GM11168 (cell line): ENCODE measurements around the gene SH3D21.

Source experiments
- in situ Hi-C: fragments of 300-500 bp; cut with MboI; formaldehyde crosslinking; loops from one replicate; pipeline ENCODE4 v1.12.0; 2022; ENCODE audit warnings: low sequenced_read_pairs; ENCODE audit not compliant: unreplicated experiment

SH3D21 gene

GRCh38 chr1:36352125-36352909 lies 46.1 kb downstream of the SH3D21 start:
- in situ Hi-C loops = no loop called here

DNA sequence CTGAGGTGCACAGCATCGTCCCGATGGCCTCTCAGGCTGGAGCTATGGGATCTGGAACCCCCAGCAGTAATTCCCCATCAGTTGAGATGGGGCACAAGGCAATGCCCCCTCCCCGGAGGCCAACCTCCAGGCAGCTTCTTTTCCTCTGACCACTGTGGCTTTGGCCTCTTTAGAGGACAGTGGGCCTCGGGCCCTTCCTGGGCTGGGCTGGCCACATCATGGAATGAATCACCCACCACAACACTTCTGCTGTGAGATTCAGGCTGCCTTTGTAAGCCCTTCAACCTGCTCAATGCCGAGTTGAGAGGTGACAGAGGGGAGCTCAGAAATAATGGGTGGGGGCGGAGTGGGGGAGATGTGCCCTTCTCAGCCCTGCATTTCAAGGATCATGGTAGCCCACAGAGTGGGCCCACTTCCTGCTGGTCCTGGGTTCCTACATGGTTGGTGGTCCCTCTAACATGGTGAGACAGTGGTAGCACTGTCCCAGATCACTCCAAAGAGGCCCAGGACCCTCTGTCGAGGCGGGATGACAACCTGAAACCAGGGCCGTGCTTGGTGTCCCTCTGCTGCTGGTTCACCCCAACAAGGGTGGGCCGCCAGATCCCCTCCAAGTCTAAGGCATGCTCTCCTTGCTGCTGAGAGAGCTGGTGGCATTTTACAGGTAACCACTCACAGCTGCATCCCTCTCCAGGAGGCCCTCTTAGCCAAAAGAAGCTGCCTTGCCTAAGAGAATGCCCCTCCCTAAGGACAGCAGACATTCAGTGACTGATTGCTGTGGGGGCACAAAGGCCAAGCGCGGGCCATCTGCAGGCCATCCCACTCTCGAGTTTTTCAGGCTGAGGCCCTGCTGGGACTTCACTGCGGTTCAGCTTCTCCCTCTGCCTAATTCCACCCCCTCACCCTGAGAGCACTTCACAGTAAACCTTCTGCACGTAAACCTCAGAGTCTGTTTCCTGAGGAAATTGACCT lies 47.0 kb downstream of the SH3D21 start:
- in situ Hi-C loops = no loop called here

GRCh38 chr1:36354486-36354885 lies 48.3 kb downstream of the SH3D21 start:
- in situ Hi-C loops = no loop called here

- in situ Hi-C loops = no loop called here
Observed at GRCh38 chr1:36355811-36356210, 49.6 kb downstream of the SH3D21 start.

DNA sequence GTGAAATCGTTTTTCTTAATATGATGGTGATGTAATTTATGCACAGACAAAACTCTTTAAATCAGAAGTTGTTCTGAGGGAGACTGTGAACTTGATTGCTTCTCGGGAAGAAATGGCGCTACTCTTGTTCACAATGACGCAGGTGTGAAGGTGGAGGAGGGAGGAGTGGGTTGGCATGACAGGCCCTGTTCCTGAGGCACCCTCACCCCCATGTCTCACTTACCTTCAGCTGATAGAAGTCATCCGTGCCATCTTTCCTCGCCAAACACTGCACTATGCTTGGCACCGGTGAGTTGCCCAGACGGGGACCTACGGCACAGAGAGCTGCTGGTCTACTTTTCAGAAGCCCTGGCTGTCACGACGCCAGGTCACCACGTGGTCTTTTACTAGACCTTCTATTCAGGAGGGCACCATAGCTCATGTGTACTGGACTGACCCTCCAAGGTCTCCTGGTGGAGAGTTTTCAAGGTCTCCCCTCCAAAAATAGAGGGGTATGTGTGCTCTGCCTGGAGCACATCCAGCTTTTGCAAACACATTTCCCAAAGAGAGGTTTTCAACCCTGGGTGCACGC lies 52.4 kb downstream of the SH3D21 start:
- in situ Hi-C loops = no loop called here

GRCh38 chr1:36359383-36359782 lies 53.2 kb downstream of the SH3D21 start:
- in situ Hi-C loops = no loop called here

GRCh38 chr1:36359911-36360550 lies 53.9 kb downstream of the SH3D21 start:
- in situ Hi-C loops = no loop called here

DNA sequence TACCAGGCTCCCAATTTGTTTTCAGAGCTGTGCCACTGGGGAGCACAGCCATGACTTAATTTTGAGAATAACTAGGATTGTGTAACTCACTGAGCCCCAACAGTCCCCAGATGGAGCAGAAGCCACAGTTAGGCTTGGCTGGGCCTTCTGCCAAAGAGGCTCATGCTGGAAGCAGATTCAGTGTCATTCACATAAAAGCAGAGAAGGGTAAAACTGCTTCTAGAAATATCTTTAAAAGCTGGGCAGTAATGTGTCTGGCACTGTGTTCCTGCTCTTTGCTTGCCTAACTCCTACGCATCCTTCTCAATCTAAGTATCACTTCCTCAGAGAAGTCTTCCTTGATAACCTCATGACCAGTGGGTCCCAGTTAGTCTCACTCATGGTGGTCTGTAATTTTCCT lies 59.2 kb downstream of the SH3D21 start:
- in situ Hi-C loops = no loop called here

DNA sequence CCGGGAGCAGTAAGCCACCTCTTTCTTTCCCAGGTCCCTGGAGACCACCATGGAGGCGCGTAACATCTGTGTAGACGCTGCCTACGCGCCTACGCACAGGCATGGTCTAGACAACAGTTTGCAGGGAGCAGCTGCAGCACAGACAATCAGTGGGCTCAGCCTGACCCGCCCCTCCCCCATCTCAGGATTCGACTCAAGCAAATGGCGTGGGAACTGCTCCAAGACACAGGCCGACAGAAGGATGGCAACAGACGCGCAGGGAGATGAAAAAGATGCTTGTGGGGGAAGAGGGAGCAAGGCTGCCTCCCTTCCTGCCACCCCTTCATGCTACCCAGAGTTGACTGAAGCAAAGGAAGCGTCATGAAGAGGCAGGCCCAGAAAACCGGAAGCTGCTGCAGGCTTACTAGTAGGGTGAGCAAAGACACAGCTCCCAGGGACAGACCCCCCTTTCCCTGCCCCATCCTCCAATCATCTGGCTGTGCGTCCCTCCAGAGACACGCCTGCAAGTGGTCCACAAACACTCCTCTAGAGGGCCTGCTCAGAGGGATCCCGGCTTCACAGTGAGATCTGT lies 60.0 kb downstream of the SH3D21 start:
- in situ Hi-C loops = no loop called here

- in situ Hi-C loops = no loop called here
Observed at GRCh38 chr1:36367066-36367465, 60.9 kb downstream of the SH3D21 start.

GRCh38 chr1:36367798-36368197 lies 61.6 kb downstream of the SH3D21 start:
- in situ Hi-C loops = no loop called here

- in situ Hi-C loops = no loop called here
Observed at GRCh38 chr1:36369061-36369861, 63.1 kb downstream of the SH3D21 start.
